Neutrophil (primary cell): ENCODE results near the gene HOXA5.

Experiments
- H3K27ac ChIP-seq: fragments of 200-600 bp; sonication (generic); 2 replicates; pipeline ENCODE4 v1.5.1; 2016; ENCODE audit warnings: mild to moderate bottlenecking, moderate library complexity
- H3K27me3 ChIP-seq: fragments of 200-600 bp; sonication (generic); 2 replicates; pipeline ENCODE4 v1.6.0; 2016; ENCODE audit warnings: mild to moderate bottlenecking
- H3K36me3 ChIP-seq: fragments of 200-600 bp; sonication (generic); 2 replicates; pipeline ENCODE4 v1.5.1; 2017
- H3K4me1 ChIP-seq, 2 experiments: fragments of 200-600 bp in 1 of 2; sonication (generic) in 1 of 2; 1 replicate in 1 of 2; 2 replicates in 1 of 2; pipeline versions ENCODE4 v1.5.1 to v1.6.1; 2013 to 2016; ENCODE audit warnings: low read depth in 1 of 2, low read length in 1 of 2, mild to moderate bottlenecking in 1 of 2, moderate library complexity in 1 of 2; ENCODE audit not compliant: control insufficient read depth in 1 of 2, insufficient read depth in 1 of 2
- H3K4me3 ChIP-seq, 2 experiments: fragments of 200-600 bp in 1 of 2; sonication (generic) in 1 of 2; 1 replicate in 1 of 2; 2 replicates in 1 of 2; pipeline ENCODE4 v1.5.1; 2013 to 2016; ENCODE audit warnings: low read depth in 1 of 2, low read length in 1 of 2, mild to moderate bottlenecking in 1 of 2, moderate library complexity in 1 of 2
- H3K9me3 ChIP-seq: fragments of 200-600 bp; sonication (generic); 2 replicates; pipeline ENCODE4 v1.5.1; 2016
- TF ChIP-seq, protein P1 (sequence below): fragments of 200-600 bp; sonication (generic); IDR thresholded peaks from 2 replicates; pipeline ENCODE4 v1.5.1; 2016; ENCODE audit warnings: antibody characterized with exemption

HOXA5 gene

DNA sequence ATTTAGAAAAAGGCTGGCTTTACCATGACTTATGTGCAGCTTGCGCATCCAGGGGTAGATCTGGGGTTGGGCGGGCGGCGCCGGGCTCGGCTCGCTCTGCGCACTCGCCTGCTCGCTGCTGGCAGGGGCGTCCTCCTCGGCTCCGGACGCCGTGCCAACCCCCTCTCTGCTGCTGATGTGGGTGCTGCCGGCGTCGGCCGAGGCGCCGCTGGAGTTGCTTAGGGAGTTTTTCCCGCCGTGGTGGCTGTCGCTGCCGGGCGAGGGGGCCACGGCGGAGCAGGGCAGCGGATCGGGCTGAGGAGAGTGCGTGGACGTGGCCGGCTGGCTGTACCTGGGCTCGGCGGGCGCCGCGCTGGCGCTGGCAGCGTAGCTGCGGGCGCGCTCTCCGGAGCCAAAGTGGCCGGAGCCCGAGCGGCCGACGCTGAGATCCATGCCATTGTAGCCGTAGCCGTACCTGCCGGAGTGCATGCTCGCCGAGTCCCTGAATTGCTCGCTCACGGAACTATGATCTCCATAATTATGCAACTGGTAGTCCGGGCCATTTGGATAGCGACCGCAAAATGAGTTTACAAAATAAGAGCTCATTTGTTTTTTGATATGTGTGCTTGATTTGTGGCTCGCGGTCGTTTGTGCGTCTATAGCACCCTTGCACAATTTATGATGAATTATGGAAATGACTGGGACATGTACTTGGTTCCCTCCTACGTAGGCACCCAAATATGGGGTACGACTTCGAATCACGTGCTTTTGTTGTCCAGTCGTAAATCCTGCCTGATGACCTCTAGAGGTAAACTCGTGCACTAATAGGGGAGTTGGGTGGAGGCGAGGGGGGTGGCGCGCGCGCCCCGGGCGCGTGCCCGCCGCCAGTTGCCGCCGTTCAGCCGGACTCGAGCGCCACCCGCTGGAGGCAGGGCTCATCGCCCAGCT lies at the start of gene HOXA5:
Gene HOXA5, minus strand, starts transcription at position 659 of the 927 bp plus-strand sequence. Its CDS starts 74 bp downstream, at position 585.
- H3K27ac ChIP-seq: peak within 1 kb of the TSS; percentile 60
- no peaks in the 10 kb centered on the region for H3K36me3 ChIP-seq
- H3K4me3 ChIP-seq: peak within 1 kb of the TSS; percentile 38 to 41
- H3K9me3 ChIP-seq: no peaks in the 10 kb centered on the region
- H3K4me1 ChIP-seq: peaks cover 8 to 11% of the 10 kb centered on the region in 2 experiments
- TF ChIP-seq, protein P1, sequence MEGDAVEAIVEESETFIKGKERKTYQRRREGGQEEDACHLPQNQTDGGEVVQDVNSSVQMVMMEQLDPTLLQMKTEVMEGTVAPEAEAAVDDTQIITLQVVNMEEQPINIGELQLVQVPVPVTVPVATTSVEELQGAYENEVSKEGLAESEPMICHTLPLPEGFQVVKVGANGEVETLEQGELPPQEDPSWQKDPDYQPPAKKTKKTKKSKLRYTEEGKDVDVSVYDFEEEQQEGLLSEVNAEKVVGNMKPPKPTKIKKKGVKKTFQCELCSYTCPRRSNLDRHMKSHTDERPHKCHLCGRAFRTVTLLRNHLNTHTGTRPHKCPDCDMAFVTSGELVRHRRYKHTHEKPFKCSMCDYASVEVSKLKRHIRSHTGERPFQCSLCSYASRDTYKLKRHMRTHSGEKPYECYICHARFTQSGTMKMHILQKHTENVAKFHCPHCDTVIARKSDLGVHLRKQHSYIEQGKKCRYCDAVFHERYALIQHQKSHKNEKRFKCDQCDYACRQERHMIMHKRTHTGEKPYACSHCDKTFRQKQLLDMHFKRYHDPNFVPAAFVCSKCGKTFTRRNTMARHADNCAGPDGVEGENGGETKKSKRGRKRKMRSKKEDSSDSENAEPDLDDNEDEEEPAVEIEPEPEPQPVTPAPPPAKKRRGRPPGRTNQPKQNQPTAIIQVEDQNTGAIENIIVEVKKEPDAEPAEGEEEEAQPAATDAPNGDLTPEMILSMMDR: peak; percentile 45
- H3K27me3 ChIP-seq: peaks cover 75% of the 10 kb centered on the region

DNA sequence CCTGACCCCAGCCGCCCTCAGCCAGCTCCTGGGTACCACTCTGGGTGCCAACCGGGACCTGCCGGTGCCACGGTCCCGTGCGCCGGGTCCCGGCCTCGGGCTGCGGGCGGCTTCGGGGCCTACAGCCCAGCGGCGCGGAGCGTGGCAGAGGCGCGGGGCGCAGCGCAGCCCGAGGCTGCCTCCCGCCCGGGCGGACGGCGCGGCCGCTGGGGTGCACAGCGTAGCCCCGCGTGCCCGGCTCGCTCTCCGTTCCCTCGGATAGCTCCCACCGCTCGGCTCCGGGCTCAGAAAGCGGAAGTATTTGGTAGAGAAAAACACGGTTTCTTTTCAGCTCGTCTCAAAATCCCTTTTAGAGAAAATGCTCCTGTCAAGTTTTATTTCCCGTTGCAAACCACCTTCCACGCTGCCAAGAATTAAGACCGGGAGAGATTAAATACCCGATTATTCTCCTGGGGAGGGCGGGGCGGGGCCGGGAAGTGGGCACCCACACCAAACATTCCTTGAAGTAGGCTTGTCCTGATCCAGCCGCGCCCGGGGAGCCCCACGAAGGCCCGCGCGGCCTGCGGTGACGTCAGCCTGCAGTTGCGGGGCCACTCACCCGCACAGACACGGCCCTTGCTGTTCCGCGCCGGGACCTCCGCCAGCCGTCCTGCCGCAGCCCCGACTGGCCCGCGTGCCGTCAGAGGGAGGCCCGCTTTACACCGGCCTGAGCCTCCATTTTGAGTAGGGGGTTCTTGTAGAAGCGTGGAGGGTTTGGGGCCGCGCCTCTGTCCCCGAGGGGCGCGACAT lies 49.3 kb upstream of the HOXA5 start:
- Histone ChIP-seq H3K4me1 (peaks cover 34 to 41% of the 10 kb centered on the region in 2 experiments), H3K4me3 (peak overlapping the region; percentile 43 to 68), H3K36me3 (no peaks in the 10 kb centered on the region), H3K27ac (peak overlapping the region; percentile 54), H3K27me3 (peaks cover 100% of the 10 kb centered on the region), H3K9me3 (no peaks in the 10 kb centered on the region)
- TF ChIP-seq, protein P1: no peak

DNA sequence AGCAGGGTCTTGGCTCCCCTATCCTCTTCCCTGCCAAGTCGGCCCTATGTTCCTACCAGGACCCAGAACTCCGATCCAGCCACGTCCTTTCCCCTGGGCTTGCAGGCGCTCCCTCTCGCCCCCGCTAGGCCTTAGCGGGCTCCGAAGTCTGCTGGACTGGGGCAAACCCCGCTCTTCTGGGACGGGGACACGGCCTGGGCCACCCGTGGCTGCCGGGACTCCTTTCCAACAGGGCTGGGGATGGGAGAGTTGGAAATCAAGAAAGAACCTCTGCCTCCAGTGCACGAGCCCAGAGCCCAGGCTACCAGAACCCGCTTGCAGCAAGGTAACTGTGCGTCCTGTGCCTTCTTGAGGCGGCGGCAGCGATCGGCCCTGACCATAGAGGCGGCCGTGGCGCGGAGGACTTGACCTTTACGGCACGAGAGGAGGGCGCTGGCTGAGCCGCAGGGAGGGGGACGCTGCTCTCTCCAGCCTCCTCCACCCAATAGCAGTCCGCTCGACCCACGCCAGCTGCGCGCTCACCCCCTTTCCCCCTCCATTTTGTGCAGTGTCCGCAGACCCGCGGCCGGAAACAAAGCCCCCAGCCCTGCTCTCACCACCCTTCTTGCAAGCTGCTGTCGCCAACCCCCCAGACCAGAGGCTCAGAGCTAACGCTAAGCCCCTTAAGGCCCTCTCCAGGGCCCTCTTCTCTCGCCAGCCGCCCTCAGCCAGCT lies 48.5 kb upstream of the HOXA5 start:
- Histone ChIP-seq H3K4me3 (peak overlapping the region; percentile 43 to 68), H3K27ac (peak overlapping the region; percentile 54), H3K36me3 (no peaks in the 10 kb centered on the region), H3K9me3 (no peaks in the 10 kb centered on the region), H3K27me3 (peaks cover 100% of the 10 kb centered on the region), H3K4me1 (peaks cover 35 to 42% of the 10 kb centered on the region in 2 experiments)
- TF ChIP-seq, protein P1: no peak

DNA sequence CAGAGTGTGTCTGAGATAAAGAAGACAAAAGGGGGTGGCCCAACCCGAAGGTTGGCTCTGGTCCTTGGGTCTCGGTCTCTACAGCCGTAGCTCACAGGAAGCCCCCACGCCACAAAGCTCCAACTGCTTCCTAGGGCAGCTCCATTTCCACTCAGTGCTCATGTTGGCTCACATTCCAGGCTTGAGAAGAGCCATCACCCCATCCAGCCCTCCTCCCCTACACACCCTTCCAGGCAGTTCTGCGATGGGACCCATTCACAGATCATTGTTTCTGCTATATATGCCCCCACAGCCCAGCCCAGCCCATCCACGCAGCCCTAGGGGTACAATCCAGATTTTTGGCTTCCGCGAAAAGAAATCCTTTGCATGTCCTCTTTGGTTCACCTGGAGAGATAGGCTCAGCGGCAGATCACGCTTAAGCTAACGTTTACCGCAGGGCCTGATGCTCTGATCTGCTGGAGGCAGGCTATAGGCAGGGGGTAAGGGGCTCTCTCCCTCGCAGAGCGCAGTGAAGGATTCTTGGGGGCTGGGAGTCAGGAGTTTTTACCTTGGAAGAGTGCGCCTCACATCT lies 47.8 kb upstream of the HOXA5 start:
- Histone ChIP-seq H3K4me3 (peak overlapping the region in 1 of 2 experiments; percentile 68), H3K4me1 (peaks cover 35 to 42% of the 10 kb centered on the region in 2 experiments), H3K27me3 (peaks cover 100% of the 10 kb centered on the region), H3K27ac (no peak overlapping the region), H3K9me3 (no peaks in the 10 kb centered on the region), H3K36me3 (no peaks in the 10 kb centered on the region)
- TF ChIP-seq, protein P1: no peak
